WTC11 (cell line): ENCODE results near the gene RTN4RL1.

ENCODE experiments used
- OVOL2 ChIP-seq: fragments of 250-450 bp; sonication (Bioruptor Pico); IDR thresholded peaks from 2 replicates; pipeline ENCODE4 v1.9.0; 2021; ENCODE audit warnings: mild to moderate bottlenecking, borderline replicate concordance
- PRDM15 ChIP-seq: sonication (generic); formaldehyde crosslinking; IDR thresholded peaks from 2 replicates; pipeline ENCODE4 v1.8.0; 2022; ENCODE audit warnings: missing genetic modification reagents

GRCh38 chr17:2023692-2024571 lies 1.2 kb downstream of the RTN4RL1 start:
- TF ChIP-seq OVOL2 (CRISPR knock-in tag): no peak
- TF ChIP-seq PRDM15 (CRISPR knock-in tag): no peak
